NCI-H2196 (cell line): ENCODE results near the gene PSAP.
"Not testable (repeated sequence)": the region's sequence is repeated elsewhere in the genome, so short reads cannot be mapped to it uniquely, and the experiment has no call there.

ENCODE experiments used
- DNase-seq: peaks from one replicate; lab custom pipeline; 2025; ENCODE audit not compliant: unreplicated experiment; lab: John Stamatoyannopoulos, UW

Gene PSAP

DNA sequence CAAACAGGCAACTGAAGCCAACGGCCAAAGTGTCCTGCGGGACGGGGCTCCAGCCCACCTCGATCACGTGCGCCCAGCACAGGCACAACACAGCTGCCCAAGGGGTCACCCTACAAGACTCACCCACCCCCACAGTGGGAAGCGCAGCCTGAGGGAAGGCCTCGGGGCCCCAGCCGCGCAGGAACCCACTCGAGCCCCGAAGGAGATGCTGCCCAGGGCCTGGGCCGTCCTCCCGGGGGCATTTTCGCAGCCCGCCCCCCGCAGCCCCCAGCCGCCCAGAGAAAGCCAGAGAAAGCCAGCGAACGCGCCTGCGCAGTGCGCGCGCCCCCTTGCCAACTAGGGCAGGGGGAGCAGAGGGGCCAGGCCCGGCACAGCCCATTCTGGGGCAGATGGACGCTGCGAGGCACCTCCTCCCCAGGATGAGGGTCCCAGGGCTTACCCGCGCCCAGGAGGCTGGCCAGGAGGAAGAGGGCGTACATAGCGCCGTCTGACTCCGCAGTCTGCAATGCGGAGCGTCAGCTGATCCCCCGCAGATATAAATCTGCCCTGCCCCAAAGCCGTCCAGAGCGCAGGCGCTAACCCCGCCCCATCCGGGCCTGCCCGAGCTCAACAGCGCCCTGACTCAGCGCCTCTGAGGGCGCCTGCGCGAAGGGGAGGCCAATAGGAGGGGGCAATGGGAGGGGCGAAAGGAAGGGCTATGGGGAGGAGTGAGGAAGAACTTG is at the start of gene PSAP:
Gene PSAP (minus strand): TSS at position 509 of the 722 bp plus-strand sequence. CDS start 30 bp downstream, at position 479.
- peak; percentile 89 for DNase-seq

DNA sequence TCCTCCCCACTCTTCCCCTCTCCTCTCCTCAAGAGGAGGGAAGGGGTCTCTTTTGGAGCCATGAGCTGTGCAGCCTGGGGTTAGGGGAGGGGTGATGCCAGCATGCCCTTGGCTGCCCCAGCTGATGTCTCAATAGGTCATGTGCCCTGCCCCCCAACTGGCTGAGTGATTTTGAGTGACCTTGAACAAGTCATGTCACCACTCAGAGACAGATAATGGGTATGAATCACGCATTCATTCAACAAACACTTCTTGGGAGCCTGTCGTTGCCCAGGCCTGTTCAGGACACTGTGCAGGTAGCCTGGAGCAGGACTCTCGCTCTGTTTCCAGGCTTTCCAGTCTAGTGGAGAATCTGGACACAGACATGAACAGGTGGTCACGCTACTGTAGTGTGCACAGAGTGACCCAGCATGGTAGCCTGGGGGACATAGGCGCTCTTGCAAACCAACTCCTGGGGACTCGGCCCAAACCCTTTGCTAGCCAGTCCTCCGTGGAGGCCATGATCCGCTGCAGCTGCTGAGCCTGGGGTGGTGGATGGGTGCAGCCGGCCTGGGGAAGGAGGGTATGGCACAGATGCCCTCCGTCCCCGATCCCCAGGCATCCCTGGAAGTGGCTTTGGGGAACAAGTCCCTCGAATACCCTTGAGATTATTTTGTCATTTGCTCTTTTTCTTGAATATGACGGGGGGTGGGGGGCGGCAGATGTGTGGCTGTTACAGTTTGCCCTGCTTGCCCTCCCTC is 49.6 kb upstream of the PSAP start:
- DNase-seq = no peak

DNA sequence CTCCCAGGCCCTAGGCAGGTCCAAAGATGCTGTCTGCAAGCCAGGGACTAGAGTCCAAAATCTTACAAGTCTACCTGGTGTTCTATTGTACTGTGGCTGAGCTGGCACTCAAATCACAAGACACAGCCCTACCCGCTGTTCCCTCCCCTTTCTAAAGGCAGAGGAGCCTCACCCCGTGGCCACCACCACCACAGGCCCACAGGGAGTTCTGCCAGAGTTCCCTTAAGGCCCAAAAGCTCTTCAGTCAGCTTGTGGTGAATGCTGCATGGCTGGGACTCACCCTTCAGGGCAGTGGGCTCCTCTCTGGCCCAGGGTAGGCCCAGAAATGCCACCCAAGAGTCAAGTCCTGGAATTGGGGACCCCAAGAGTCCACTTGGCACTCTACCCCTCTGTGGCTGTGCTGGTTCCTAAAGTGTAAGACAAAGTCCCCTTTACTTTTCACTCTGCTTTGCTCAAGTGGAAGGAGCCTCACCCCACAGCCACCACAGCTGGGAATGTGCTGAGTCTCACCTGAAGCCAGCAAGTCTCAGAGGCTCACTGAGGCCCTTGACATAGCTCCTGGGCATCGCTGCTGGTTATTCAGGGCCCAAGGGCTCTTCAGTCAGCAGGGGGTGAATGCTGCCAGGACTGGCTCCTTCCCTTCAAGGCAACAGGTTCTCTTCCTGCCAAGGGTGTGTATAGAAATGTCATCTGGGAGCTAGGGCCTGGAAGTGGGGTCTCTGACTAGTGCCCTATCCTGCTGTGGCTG is 48.8 kb upstream of the PSAP start:
- DNase-seq = no peak

DNA sequence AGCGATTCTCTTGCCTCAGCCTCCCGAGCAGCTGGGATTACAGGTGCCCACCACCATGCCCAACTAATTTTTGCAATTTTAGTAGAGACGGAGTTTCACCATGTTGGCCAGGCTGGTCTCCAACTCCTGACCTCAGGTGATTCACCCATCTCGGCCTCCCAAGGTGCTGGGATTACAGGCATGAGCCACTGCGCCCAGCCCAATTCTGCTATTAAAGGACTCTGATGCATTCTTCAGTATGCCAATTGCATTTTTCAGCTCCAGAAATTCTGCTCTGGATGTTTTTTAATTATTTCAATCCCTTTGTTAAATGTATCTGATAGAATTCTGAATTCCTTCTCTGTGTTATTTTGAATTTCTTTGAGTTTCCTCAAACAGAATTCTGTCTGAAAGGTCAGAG is 47.3 kb upstream of the PSAP start:
- DNase-seq = not testable (repeated sequence)

DNA sequence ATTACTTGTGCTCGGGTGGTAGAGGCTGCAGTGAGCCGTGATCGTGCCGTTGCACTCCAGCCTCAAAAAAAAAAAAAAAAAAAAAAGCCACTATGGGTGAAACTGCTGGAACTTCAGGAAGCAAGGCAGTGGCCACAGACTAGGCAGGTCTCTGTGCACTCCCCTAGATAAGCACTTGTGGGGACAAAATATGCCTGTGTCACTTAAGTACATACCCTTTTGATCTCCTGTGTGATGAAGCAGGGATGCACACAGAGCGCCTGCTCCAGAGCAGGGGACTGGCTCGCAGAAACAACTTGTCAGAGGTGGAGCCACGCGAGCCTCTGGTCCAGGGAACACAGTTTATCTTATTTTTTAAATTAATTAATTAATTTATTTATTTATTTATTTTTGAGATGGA is 42.9 kb upstream of the PSAP start:
- DNase-seq = no peak

DNA sequence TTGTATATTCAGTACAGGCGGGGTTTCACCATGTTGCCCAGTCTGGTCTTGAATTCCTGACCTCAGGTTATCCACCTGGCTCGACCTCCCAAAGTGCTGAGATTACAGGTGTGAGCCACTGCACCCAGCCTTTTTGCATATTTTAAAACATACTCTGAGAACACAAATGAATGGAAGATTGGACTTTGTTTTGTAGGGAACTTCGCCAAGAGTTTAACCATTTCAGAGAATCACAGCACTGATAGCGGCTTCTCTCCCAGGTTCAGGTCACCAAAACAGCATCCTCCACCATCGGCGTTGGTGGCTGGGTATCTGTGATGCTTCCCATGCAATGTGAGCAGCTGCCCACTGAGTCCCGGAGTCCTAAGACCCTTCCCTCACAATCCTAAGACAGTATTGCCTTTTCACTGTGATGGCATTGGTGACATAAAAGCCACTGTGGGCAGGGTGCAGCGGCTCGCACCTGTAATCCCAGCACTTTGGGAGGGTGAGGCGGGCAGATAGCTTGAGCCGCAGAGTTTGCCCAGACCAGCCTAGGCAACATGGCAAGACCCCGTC is 42.3 kb upstream of the PSAP start:
- DNase-seq = no peak

DNA sequence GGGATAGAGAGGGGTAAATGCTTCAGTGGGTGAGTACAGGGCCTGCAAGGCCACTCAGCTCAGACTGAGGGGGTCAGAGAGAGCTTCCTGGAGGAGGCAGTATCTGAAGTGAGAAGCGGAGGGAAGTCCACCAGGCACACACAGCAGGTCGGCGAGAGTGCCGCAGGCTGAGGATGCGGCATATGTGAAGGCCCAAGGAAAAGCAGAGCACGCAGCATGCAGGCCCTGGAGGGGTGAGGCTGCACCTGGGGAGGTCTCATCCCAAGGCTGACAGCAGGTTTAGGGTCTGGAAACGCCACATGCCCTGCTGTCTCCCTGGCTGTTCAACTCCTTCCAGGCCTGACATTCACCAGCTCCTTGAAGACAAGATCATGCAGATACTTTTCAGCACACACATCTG is 40.4 kb upstream of the PSAP start:
- no peak for DNase-seq

DNA sequence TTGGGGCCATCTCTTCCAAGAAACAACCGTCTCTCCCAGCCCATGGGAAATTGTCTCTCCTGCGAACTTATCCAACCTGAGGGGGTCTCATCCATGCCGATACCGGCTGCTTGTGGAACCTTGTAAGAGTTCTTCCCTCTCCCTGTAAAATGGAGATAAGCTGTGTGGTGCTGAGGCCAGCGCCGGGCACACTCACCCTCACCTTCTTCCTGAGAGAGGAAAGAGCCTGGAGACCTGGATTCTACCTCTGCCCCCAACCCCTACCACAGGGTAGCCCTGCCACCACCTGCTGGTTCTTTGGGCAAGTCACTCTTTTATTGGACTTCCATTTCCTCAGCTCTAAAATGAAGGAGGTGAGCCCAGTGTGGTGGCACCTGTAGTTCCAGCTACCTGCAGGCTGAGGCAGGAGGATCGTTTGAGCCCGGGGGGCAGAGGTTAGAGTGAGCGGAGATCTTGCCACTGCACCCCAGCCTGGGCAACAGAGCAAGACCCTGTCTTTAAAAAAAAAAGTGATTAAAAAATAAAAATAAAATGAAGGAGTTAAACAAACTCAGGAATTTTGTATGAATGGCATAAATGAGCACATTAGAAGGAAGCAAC is 38.4 kb upstream of the PSAP start:
- no peak for DNase-seq

DNA sequence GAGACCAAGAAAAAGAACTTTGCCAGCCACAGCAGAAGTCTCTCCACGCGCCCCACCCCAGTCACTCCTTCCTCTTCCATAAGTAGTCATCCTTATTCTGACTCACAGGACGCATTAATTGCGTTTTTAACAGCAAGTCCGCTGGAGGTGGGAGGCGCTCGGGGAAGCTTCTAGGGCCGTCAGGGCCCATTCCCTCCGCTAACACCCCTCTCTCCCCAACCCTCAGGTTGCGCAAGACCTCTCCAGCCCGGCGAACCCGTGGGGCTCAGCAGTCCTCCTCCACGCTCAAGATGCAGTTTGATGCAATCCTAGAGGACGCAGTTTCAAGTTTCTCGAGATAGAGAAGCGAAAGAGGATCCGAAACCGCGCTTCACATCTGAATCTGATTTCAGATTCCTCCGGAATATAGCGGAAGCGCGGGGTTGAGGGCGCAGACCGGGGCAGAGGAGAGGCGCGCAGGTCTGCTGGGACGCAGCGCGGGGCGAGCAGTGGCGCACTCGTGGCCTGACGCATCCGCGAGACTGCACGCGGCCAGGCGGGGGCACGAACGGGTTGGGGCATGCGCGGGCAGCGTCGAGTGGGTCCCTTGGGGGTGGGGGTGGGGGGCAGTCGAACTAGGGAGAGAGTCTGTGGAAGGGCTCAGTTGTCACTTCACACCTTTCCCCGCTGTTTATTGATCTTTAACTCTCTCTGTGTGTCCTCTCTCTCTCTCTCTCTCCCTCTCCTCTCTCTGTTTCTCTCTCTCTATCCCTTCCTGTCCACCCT is 37.8 kb upstream of the PSAP start:
- DNase-seq = peak; percentile 9

DNA sequence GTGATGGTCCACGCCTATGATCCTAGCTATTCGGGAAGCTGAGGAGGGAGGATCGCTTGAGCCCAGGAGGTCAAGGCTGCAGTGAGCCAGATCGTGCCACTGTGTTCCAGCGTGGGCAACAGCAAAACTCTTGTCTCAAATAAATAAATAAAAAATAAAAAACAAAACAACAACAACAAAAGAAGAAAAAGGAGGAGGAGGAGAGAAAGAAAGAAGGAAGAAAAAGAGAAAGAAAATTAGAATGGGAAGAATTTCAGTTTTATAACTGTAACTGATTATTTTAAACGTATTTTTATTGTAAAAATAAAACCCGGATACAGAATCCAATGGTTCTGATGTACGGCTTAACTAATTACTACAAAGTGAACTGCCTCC is 37.2 kb upstream of the PSAP start:
- no peak for DNase-seq

DNA sequence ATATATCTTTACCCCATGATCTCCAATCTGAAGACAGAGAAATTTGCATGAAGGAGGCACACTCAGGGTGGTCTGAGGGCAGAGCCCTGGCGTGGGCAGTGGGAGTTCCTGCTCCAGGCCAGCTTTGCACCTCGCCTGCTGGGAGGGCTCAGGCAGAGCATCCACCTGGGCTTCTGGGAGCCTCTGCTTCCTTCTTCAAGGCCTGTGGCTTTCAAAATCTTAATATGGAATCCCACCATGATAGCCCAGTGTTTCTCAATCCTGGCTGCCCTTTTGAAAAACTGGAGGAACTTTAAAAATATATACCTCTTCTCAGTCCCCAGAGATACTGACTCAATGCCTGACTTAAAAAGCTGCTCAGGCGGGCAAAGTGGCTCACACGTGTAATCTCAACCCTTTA is 36.7 kb upstream of the PSAP start:
- DNase-seq = no peak

DNA sequence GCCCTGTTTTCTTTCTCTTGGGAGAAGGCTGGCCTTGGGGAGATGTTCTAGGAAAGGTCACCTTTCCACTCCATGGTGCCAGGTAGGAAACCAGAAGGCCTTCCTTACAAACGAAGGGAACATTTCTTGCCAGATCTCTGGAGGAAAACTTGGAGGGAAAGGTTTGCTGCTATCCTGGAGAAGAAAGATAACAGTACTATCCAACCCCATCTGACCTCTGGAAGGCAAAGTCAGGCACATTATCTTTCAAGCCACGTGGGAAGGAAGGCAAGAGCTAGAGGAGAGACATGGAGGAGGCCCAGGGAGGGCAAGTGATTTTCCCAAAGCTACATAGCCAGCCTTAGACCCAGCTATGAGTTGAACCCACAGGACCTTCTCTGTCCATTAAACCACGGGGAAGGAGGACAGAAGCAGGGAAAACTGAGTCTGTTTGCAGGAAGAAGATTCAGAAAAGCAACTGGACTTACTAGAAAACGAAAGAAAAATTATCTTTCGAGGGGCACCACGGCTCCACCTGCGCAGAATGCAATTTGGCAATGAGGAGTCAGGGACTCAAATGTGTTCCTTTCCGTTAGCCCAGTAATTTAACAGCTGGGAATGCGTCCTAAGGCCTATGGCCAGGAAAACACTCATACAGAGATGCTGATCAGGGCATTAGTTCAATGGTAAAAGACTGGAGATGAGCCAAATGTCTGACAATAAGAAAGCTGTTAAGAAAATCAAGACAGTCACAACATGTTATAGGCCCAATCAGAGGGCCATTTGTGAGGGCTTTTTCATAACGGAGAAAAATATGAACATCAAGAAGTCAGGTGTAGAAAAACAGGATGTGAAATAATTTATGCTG is 32.0 kb upstream of the PSAP start:
- DNase-seq = no peak

DNA sequence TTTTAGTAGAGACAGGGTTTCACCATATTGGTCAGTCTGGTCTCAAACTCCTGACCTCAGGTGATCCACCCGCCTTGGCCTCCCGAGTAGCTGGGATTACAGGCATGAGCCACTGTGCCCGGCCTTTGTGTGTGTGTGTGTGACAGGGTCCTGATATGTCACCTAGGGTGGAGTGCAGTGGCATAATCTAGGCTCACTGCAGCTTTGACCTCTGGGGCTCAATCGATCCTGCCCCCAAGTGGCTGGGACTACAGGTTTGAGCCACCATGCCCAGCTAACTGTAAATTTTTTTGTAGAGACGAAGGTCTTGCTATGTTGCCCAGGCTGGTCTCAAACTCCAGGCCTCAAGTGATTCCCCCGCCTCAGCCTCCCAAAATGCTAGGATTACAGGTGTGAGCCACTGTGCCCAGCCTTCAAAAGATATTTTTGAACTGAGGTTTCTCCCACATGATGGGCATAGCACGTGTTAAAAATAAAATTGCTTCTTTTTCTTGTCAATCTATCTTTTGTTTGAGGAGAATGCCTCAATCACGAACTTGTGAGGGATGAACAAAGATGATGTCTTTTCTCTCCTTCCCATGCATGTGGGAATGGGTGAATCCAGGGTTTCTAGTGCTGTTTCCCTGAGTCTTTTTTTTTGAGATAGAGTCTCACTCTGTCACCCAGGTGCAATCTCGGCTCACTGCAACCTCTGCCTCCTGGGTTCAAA is 30.8 kb upstream of the PSAP start:
- DNase-seq = no peak

DNA sequence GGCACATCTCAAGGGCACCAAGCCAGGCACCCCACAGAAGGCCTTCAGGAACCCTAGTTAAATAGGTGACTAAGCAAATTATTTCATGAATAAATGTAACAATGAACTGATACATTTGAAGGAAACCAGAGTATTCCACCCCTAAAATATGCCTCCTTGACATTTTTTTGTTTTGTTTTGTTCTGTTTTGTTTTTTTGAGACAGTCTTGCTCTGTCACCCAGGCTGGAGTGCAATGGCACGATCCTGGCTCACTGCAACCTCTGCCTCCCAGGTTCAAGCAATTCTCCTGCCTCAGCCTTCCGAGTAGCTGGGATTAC is 30.2 kb upstream of the PSAP start:
- not testable (repeated sequence) for DNase-seq

DNA sequence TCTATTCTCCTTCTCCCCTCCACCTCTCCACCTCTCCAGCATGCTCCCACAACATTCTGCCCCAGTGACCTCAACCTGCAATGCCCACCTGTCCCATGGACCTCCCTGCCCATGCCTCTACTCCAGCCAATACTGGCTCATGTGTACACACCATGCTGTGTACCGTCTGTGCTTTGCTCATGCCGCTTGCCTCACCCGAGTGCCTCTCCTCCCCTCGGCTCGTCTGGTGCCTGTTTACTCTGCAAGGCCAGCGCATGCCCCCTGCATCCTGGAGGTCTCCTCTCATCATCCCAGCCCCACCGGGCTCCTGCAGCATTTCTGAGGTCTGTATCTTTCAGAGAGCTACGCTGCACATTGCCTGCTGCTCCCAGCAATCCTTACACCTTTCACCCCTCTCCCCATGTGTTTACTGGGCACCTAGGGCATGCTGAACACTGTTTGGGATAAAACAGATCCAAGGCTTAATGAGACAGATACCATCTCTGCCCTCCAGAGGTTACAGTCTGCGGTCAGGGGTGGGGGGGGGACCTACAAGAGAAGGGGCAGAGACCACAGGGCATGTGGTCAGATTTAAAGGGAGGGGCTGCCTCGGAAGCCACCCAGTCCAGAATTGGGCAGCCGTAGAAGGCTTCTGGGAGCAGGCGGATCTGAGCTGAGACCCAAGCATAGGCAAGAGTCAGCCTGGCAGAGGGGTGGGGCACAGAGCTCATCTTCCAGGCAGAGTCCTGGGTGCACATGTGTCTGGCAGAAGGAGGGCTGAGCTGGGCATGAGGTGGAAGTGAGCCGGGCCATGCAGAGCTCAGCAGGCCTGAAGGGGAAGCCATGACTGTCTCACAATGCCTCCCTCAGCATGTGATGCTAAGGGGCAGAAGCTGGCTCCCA is 29.6 kb upstream of the PSAP start:
- no peak for DNase-seq

DNA sequence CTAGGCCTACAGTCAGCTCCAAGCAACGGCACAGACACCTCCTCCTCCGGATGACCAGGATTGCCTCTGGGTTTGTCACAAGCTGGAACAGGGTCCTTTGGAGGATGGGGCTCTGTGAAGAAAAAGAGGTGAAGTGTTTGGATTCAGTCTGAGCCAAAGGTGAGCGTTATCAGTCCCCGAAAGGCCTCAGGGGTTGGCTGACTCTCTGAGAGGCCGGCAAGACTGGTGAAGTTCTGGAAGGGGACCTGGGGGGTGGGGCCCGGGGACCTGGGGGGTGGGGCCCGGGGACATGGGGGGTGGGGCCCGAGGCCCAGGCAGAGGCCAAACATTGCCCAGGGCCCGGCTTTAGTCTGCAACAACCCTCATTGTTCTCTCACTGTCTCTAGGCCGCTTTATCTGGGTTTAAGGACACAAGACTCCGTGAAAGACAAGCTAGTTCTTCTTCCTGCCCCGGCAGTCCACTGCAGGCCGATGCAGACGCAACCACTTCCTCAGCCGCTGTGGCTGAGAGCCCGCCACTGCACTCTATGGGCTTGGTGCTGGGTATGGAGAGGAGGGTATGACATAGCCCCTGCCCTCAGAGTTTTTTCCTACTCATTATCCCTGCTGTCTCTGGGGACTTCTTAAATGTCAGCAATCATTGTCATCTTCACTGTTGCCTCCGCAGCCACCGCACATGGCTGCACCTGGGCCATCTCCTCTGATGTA is 27.4 kb upstream of the PSAP start:
- DNase-seq = no peak

DNA sequence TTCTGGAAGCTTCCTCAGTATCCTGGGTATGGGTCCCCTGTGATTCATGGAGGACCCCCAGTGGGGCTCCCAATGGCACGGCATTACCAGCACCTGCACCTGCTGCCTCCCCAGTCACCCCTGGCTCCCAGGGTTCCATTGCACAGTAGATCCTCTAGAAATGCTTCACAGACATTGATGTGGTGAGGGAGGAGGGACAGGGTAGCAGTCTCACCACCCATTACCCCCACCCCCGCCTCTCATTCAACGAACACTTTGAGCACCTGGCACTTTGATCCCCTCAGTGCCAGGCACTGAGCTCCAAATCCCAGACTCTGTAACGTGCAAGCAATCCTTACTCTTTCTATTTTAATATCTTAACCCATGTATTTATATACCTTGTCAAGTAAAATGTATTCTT is 26.8 kb upstream of the PSAP start:
- DNase-seq = no peak
